GM21390 (cell line): ENCODE results near the gene C5.
"Not testable (repeated sequence)": the region's sequence is repeated elsewhere in the genome, so short reads cannot be mapped to it uniquely, and the experiment has no call there.

ENCODE experiments used
- ATAC-seq: cut with Tn5 transposase; IDR thresholded peaks from one replicate; pipeline ENCODE4 v1.9.1; 2021; ENCODE audit not compliant: unreplicated experiment

C5 gene

DNA sequence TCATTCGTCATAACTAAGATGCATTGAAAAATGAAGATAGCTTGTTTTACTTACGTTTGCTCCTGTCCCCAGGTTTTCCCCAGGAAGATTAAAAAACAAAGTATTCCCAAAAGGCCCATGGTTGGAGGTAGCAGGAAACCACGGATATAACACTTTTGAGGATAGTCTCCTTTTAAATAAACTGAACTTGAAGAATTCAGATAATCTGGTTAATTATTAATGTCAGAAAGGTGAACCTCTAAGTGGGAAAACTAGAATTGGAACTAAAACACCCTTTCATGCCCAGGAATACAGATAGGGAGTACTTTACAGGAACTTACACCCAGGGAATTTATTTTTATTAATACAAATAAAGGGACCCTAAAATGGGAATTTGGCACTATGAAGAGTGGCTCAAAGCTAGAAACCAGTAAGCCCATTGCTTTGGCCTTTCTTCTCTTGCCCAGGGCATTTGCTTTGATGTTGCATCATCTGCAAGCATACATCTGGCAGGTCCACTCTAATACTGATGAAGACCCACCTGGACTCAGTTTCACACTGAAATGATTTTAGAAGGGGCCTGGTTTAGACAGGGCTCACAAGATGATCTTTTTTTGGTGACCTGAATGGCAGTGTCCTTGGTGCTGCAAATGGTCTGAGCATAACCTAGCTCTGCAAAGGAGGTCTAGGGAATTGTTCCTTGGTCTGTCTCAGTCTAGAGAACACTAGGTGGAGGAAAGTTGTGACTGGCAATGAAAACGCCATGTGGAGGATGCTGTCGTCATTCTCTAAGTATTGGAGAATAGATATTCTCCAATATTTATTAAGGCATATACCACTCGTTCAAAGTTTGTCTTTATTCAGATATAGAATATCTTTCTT, at the start of gene C5:
Gene C5, minus strand, starts transcription at position 148 of the 861 bp plus-strand sequence. Its CDS starts 29 bp downstream, at position 119.
- no peak for ATAC-seq

DNA sequence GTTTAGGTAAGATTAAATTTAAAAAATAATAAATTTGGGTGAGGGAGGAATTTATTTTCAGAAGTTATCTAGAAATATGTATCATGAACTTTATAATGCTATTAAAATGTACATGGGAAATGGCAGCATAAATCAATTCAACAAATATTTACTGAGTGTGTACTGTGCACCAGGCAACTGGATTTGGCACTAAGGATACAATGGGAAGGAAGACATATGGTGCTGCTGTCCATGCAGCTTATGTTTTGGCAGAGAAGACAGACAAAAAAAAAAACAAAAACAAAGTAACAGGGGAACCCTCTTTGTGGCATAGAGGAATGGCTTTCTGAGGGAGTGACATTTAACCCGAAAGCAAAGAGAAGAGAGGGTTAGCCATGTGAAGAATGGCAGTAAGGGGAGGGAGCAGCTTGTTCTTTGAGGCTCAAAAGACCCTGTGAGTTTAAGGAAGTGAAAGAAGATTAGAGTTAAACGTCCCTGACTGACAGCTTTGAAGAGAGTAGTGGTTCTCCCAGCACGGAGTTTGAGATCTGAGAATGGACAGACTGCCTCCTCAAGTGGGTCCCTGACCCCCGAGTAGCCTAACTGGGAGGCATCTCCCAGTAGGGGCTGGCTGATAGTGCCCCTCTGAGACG, 48.6 kb upstream of the C5 start:
- no peak for ATAC-seq

DNA sequence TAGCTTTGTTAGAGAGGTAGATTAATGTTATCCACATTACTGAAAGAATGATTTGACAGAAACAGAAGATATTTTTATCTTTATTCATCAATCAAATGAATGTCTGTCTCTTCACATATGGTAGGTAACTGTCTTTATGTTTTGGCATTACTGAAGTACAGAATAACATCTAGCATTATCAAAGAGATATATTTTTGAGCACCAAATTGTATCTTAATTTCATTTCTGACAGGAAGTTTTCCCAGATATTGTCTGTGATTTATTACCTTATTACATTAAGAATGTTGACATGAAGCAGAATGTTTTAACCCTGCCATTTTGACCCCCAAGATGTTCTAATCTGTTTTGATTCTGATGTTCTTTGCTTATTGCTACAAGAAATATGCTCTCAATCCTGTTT, 45.0 kb upstream of the C5 start:
- ATAC-seq, result no peak

DNA sequence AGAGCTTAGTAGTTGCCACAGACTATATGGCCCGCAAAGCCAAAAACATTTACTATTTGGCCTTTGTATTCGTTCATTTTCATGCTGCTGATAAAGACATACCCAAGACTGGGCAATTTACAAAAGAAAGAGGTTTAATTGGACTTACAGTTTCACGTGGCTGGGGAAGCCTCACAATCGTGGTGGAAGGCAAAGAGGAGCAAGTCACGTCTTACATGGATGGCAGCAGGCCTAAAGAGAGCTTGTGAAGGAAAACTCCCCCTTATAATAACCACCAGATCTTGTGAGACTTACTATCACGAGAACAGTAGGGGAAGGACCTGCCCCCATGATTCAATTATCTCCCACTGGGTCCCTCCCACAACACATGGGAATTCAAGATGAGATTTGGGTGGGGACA, 40.7 kb upstream of the C5 start:
- not testable (repeated sequence) for ATAC-seq

DNA sequence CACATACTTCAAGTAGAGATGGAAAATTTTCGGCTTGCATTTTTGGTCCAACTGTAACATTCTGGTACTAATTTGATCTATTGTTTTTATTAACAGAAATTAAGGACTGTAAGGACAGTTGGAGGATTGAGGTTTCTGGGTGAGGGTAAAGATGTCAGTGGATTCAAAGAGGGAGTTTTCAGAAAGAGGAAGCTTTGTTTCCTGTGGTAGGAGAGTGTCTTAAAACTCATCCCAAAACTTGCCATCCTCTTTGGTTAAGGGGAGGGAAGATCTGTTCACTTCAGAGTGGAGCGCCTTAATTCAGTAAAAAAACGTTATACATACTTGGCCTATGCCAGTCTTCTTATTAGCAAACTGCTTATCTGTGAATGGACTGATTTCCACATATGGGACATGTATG, 38.5 kb upstream of the C5 start:
- ATAC-seq, result no peak

DNA sequence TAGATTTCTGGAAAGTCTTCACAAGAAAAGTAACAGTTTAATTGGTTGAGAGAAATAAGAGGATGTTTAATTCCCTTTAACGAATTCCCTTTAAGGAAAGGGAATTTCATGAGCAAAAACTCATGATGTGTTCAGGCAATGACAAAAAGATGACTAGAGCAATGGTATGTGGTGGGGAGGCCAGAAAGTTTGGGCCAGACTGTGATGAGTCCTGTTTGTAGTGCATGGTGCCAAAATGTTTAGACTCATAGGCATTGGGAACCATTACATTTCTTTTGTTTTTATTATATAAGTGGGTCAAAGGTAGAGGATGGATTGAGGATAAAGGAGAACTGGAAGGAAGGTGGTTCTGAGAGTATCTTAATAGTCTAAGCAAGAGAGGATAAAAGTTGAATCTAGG, 35.6 kb upstream of the C5 start:
- no peak for ATAC-seq

DNA sequence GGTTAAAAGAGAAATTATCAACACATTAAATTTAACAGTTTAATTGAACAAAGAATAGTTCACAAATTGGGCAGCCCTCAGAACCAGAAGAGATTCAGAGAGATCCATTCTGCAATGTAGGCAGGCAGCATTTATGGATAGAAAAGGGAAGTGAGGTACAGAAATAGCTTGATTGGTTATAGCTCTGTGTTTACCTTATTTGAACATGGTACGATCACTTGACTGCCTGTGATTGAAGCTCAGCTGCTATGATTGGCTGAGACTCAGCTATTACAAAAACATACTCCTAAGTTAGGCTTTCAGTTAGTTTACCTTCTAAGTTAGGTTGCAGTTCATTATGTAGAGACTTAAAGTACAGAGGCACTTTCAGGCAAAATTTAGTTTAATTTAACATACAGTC, 32.0 kb upstream of the C5 start:
- no peak for ATAC-seq

DNA sequence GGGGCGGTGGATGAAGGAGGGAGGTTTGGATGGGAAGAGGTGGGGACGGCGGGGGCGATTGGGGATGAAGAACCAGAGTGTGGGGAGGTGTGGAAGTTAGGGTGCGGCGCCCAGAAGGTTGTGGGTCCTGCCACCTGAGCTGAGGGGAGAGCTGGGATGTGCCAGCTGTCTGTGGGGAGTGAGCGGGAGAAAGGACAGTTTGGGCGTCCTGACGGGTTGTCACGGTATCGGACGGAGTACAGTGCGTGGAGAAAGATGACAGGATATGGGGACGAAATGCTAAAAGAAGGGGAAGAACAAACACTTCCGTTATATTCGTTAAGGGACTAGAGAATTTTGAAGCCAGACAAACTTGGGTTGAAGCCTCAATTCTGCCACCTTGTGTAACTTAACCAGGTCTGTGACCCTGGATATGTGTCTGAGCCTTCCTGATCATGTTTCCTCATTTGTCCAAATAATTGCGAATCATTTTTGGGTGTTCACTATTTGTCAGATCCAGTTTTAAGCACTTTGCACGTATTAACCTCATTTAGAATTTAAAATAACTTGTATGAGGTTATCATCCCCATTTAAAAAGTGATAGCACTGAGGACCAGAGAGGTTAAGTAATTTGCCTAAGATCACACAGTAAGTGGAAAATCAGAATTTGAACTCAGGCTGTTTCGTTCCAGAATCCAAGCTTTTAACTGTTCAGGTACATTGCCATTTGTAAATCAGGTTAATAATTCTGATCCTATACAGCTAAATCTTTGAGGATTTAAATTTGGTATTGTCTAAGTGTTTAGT, 25.4 kb upstream of the C5 start:
- ATAC-seq, result peak; percentile 20

DNA sequence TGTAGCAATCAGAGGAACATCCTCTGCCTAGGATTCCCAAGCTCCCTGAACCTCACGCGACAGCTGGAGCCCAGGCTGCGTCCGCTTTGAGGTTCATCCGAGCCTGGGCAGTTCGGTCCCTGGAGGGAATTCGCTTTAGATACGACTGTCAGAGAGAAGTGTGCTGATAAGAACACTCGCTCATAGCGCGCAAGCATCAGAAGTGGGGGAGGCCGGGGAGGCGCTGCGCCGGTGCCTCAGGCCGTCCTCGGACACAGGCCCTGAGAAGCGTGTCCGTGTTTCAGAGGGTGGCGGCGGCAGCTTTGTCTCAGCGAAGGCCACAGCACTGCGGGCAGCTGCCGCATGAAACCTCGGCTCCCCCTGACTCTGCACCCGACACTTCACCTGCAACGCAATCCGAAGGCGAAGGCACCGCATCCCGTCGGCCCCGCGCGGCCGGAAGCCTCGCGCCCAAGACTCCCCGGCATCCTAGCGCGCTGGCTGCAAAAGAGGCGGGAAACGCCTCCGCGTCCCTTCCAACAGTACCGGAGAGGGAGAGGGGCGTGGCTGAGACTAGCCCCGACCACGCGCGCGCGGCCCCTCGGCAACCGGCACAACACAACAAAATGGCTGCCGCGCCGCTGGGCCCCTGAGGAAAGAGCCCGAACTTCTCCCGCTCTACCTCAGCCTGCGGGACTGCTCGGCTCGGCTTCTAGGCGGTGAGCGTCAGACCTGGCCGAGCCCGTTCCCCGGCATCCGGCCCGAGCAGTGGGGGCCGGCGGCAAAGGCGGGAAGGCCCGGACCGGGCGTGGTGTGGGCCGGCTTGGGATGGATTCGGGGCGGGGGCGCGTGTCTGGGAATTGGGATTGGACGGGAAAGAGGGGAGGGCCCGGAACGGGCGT, 24.5 kb upstream of the C5 start, which contains the start of gene CNTRL:
Gene CNTRL, plus strand, starts transcription at position 586 of the 881 bp plus-strand sequence. CDS start 13,372 bp downstream, outside the sequence.
- ATAC-seq, result peak; percentile 65

DNA sequence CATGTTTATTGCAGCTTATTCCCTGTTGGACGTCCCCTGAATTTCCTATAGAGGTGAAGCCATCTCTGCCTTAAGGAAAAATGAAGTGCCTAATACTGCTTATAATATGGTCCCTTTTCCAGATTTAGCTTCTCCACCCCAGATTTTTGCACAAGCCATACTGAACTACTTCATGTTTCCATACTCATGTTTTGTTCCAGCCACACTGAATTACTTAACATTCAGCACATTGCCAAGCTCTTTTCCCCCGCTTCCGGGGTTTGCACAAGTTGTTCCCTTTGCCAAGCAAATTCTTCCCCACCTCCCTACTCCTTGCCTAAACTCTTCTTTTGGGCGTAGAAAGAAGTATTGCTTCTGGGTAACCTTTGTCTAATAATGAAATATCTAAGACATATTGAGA, 23.0 kb upstream of the C5 start:
- ATAC-seq, result no peak

DNA sequence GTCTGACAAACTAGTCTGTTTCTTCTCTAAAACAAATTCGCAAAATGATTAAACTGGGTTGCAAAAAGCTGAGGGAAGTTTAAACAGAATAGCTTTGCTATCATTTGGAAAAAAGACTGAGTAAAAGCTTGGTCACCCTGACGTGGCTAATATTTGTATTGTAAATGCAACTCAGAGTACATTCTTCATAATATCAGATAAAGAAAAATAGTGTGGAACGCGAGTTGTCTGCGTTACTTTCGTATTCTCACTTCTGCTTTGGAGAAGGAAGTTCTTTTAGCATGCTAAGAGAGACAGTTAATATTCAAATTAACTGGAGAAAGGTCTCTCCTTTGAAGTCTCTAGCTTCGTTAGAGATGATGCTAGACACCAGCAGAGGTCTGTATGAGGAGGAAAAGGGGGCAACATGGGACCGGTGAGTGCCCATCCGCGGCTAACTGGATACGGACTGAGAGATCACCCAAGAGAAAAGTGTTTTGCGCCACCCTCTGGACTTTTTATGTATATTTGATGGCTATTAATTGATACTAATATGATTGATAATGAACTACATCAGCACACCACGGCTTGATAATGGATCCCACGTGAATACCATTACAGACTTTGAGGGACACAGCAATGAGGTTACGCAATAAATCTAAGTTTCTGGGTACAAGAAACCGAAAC, 21.8 kb upstream of the C5 start:
- ATAC-seq, result peak; percentile 33

DNA sequence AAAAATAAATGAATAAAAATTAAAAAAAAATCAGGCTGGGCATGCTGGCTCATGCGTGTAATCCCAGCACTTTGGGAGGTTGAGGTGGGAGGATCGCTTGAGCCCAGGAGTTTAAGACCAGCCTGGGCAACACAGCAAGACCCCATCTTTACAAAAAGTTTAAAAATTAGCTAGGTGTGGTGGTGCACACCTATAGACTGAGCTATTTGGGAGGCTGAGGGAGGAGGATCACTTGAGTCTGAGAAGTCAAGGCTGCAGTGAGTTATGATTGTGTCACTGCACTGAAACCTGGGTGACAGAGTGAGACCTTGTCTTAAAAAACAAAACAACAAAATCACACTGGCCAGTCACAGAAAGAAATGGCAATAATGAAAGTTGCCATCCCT, 21.3 kb upstream of the C5 start:
- ATAC-seq, result no peak

DNA sequence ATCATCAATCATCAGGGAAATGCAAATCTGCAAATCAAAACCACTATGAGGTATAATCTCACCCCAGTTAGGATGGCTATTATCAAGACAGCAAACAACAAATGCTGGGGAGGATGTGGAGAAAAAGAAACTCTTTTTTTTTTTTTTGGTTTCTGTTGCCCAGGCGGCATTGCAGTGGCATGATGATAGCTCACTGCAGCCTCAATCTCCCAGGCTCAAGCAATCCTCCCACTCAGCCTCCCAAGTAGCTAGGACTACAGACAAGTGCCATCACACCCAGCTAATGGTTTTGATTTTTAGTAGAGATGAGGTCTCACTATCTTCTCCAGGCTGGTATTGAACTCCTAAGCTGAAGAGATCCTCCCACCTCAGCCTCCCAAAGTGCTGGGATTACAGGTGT, 19.3 kb upstream of the C5 start:
- no peak for ATAC-seq

DNA sequence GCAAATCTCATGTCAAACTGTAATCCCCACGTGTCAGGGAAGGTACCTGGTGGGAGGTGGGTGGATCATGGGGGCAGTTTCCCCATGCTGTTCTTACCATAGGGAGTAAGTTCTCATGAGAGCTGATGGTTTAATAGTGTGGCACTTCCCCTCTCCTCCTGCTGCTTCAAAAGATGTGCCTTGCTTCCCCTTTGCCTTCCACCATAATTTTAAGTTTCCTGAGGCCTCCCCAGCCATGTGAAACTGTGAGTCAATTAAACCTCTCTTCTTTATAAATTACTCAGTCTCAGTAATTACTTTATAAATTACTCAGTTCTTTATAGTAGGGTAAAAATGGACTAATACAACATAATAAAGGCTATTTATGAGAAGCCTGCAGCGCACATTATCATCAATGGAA, 17.6 kb upstream of the C5 start:
- ATAC-seq, result no peak

DNA sequence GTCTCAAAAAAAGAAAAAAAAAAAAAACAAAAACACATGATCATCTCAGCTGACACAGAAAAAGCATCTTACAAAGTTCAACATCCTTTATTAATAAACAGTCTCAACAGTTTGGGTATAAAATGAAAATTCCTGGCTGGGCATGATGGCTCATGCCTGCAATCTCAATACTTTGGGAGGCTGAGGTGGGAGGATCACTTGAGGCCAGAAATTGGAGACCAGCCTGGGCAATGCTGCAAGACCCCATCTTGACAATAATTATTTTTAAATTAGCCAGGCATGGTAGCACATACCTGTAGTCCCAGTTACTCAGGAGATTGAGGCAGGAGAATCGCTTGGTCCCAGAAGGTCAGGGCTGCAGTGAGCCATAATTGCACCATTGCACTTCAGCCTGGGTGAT, 16.8 kb upstream of the C5 start:
- no peak for ATAC-seq

DNA sequence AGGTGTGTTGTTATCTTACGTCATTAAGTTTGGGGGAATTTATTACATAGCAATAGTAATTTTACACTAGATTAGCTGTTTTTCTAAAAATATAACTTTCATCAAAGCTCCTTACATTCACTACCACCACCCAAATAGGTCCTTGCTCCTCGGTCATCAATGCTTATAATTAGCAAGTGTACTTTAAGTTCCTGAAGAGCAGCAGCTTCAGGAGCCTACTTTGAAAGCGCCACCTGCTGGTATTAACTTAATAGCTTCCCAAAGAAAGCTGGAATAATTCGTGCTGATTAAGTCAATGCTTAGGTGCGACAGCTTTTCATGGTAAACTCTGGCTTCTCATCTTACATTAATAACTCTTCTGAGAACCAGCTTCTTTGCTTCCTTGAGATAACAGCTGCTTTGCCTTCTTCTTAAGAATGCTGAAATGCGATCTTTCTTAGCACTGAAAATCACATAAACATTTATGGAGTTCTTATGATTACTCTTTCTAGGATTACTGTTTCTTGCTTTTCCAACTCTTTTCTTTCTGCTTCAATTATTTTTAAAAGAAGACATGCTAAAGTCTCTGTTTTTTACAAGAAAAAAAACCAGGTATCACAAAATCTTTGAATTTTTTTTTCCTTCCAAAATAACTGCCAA, 10.0 kb upstream of the C5 start:
- no peak for ATAC-seq

DNA sequence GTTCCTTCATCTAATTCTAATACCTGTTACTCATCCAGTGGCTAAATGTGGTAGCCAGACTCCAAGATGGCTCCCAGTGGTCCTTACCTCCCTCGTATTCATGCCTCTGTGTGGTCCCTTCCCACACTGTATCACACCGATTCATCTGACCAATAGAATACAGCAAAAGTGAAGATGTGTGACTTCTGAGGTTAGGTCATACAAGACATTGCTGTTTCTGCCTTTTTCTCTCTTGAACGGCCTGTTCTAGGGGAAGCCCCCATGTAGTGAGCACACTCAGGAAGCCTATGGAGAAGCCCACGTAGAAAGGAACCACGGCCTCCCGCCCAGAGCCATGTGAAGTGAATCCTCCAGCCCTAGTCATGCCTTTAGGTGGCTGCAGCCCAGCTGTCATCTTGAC, 9.4 kb upstream of the C5 start:
- no peak for ATAC-seq

DNA sequence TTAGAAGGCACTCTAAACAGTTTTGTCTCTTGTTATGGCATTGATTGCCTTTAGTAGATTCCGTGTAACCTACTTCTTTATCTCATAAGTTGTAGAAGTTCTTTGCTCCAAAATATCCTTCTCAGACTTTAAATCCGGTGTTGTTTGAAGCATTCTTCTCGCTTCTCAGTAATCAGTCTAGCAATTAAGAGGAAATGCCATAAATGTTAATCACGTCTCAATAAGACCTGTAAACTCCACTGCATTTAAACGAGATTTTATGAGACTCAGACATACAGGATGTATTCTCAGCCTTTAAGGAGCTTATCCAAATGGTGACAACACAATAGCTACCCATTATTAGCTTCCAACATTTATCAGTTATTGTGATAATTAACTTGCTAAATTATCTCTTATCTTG, 7.7 kb upstream of the C5 start:
- no peak for ATAC-seq

DNA sequence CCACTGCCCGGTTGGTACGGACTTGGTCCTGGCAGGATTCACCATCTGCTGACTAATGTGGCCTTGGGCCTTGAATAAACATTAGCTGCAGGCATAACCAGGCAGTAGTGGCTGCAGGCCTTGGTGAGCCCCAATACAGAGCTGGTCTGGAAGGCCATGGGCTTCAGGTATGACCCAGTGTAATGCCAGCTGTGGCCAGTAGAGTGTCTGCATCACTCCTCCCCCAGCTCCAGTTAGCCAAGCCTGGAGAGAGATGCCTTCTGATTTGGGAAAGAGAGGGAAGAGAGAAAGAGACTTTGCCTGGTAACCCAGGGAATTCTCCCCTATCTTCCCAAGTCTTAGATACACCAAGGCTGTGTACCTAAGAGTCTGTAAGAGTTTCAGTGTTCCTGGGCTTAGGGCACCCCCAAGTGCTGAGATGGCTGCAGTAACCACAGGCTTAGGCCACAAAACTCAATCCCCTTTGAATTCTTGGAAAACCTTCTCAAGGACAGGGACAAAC, 5.6 kb upstream of the C5 start:
- no peak for ATAC-seq

DNA sequence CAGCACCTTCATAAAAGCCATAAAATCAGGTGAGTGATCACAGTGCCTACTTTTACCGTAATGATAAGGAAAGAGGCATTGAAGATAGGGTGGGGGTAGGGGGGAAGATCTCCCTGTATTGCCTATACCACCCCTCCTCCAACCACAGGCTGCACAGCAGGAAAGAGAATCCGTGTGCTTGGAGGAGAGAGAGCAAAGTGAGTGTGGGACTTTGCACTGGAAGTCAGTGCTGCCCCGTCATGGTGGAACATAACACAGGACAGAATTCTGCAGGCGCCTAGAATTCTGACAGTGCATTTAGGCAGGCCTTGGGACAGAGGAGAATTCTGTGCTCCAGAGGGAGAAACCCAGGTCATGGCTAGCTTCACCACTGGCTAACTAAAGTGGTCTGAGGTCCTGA, 3.5 kb upstream of the C5 start:
- no peak for ATAC-seq
